ENCODE data around the gene RAD51B. TPM values are rescaled to one million over a fixed set of nuclear protein-coding genes. Genes with fewer than 3 reads are reported as not detected.

Gene RAD51B
- total and polyA plus RNA-seq, 2 of the 13 experiments (the other 11 are each of a cell fraction or from before 2014, with no cell fraction given), result 7.0 to 9.5 TPM

DNA sequence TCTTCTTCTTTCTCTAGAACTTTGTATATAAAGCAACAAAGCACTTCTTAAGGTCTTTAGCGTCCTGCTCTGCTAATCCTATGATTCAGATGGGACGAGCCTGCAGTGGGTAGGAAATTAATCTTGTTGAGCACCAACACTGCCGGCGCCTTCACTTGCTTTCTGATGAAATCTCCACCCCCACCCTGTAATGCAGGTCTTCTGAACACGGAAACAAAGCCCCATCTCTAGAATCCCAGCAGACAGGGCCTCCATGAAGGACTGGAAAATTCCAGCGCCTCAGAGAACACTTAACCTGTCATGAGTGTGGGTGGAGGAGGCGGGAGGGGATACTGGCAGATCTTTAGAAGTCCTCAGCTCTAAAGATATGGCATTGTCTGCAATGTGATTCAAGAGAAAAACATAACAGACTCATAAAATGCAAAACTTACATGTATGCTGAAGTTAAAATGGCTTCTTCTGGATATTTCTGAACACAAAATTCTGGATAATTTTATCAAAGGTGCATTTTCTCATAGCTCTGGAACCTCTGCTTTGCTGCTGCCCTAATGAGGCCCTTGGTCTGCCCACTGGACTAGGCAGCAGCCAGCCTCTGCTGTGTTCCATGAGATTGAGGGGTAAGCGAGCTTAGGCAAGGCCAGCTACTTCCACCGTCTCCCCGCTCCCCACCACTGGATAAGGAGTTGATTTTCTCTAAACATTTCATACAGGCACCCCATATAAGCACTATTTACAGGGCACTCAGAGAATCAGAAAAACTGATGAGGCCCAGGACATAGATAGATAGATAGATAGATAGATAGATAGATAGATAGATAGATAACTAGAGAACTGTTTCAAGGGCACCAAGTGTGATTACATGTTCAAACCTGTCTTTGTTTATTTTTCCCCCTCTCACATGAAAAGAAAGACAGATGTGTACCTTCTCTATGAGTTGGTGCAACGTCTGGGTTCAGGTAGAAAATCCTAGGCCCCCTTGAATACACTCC lies 930.2 kb downstream of the RAD51B start (continued):
- TF ChIP-seq ZNF232 (CRISPR knock-in tag; IDR thresholded peaks at IDR 0.05; ENCODE audit: borderline replicate concordance) (no peak), RBAK (CRISPR knock-in tag; IDR thresholded peaks at IDR 0.05) (no peak)
- TF ChIP-seq, protein P1, sequence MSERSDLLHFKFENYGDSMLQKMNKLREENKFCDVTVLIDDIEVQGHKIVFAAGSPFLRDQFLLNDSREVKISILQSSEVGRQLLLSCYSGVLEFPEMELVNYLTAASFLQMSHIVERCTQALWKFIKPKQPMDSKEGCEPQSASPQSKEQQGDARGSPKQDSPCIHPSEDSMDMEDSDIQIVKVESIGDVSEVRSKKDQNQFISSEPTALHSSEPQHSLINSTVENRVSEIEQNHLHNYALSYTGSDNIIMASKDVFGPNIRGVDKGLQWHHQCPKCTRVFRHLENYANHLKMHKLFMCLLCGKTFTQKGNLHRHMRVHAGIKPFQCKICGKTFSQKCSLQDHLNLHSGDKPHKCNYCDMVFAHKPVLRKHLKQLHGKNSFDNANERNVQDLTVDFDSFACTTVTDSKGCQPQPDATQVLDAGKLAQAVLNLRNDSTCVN (CRISPR knock-in tag; IDR thresholded peaks at IDR 0.05; ENCODE audit: borderline replicate concordance), result no peak
- TF ChIP-seq, protein P2, sequence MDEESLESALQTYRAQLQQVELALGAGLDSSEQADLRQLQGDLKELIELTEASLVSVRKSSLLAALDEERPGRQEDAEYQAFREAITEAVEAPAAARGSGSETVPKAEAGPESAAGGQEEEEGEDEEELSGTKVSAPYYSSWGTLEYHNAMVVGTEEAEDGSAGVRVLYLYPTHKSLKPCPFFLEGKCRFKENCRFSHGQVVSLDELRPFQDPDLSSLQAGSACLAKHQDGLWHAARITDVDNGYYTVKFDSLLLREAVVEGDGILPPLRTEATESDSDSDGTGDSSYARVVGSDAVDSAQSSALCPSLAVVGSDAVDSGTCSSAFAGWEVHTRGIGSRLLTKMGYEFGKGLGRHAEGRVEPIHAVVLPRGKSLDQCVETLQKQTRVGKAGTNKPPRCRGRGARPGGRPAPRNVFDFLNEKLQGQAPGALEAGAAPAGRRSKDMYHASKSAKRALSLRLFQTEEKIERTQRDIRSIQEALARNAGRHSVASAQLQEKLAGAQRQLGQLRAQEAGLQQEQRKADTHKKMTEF (CRISPR knock-in tag; IDR thresholded peaks at IDR 0.05), result no peak

DNA sequence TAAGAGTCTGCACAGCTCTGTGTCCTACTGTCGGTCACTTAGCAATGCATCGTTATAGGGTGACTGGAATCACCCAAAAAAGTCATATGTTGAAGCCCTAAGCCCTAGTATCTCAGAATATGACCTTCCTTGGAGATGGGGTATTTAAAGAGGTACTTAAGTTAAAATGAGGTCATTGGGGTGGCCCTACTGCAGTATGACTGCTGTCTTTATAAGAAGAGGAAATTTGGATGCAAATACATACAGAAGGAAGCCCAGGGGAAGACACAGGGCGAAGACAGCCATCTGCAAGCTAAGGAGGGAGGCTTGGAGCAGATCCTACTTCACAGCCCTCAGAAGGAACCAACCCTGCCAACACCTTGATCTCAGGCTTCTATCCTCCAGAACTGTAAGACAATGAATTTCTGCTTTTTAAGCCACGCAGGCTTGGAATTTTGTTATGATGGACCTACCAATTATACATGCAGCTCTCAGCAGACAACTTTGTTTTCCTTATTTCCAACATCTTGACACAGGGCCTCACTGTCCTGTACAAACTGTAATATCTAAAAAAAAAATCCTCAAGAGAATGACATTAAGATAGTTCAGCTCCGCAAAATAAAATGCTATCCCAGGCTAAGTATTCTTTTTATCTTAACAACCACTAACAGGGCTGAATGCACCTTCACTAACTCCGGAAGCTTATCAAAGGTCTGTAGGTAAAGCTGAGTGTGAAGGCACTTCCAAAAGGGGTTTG lies 932.9 kb downstream of the RAD51B start:
- CTCF ChIA-PET (ENCODE audit: low intra/inter-chr PET ratio, low total read pairs), result no interaction called here
- H4K20me1 ChIP-seq (ENCODE audit: insufficient read depth, low read length), result no peaks in the 10 kb centered on the region
- BruUV-seq (replicated peaks), result no TSS peak
- no peaks in the 10 kb centered on the region for H3K36me3 ChIP-seq (replicated peaks in 1 of 2; ENCODE audit: control insufficient read depth in 1 of 2, insufficient read depth in 2 of 2, low read length in 2 of 2)
- in situ Hi-C loops (cut with HindIII; ENCODE audit: extremely low pct_ligation_motif_present, low pct_unique_long_range_greater_than_20kb) (no loop called here), intact Hi-C loops (cut with micrococcal nuclease; ENCODE audit: unreplicated experiment) (no loop called here)
- no peak overlapping the region for H3K4me3 ChIP-seq (replicated peaks in 1 of 3; ENCODE audit: insufficient read depth in 1 of 3, low read depth in 2 of 3, low read length in 3 of 3)
- 96% methylated on average over 6 of the region's 6 CpGs for WGBS (ENCODE audit: low lambda C conversion rate)
- FAIRE-seq (no peak), DNase-seq (ENCODE audit: low spot score) (no peak), ATAC-seq (no peak)
- POLR2A ChIA-PET, result interaction anchor here (1.0 kb wide), 1 partner anchor 27 kb away, joined by 3 read pairs; no protein-coding TSS in a partner anchor
- H3K9me3 ChIP-seq (ENCODE audit: low read length), result no peaks in the 10 kb centered on the region
- no peak overlapping the region for H3K9ac ChIP-seq (ENCODE audit: insufficient read depth, low read depth, low read length)
- no peak overlapping the region for H2AFZ ChIP-seq (ENCODE audit: low read length)
- TF ChIP-seq, protein P3, sequence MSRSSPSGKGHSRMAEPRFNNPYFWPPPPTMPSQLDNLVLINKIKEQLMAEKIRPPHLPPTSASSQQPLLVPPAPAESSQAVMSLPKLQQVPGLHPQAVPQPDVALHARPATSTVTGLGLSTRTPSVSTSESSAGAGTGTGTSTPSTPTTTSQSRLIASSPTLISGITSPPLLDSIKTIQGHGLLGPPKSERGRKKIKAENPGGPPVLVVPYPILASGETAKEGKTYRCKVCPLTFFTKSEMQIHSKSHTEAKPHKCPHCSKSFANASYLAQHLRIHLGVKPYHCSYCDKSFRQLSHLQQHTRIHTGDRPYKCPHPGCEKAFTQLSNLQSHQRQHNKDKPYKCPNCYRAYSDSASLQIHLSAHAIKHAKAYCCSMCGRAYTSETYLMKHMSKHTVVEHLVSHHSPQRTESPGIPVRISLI (CRISPR knock-in tag; IDR thresholded peaks at IDR 0.05; ENCODE audit: borderline replicate concordance), result no peak
- TF ChIP-seq ZNF224 (CRISPR knock-in tag; IDR thresholded peaks at IDR 0.05), result no peak
- no peak for TF ChIP-seq ARNT2 (CRISPR knock-in tag; IDR thresholded peaks at IDR 0.05; ENCODE audit: low read depth)
- no peak for TF ChIP-seq ZNF841 (CRISPR knock-in tag; IDR thresholded peaks at IDR 0.05; ENCODE audit: borderline replicate concordance)
- no peak for TF ChIP-seq ZC3H4 (CRISPR knock-in tag; IDR thresholded peaks at IDR 0.05; ENCODE audit: borderline replicate concordance)
- TF ChIP-seq, protein P4, sequence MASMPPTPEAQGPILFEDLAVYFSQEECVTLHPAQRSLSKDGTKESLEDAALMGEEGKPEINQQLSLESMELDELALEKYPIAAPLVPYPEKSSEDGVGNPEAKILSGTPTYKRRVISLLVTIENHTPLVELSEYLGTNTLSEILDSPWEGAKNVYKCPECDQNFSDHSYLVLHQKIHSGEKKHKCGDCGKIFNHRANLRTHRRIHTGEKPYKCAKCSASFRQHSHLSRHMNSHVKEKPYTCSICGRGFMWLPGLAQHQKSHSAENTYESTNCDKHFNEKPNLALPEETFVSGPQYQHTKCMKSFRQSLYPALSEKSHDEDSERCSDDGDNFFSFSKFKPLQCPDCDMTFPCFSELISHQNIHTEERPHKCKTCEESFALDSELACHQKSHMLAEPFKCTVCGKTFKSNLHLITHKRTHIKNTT (CRISPR knock-in tag; IDR thresholded peaks at IDR 0.05), result no peak
- TF ChIP-seq AGO2 (optimal IDR thresholded peaks at IDR 0.05; ENCODE audit: low read depth, low read length), result no peak
- TF ChIP-seq SIN3A (IDR thresholded peaks at IDR 0.05; ENCODE audit: borderline replicate concordance, low read depth, low read length), result no peak
- TF ChIP-seq, protein P5, sequence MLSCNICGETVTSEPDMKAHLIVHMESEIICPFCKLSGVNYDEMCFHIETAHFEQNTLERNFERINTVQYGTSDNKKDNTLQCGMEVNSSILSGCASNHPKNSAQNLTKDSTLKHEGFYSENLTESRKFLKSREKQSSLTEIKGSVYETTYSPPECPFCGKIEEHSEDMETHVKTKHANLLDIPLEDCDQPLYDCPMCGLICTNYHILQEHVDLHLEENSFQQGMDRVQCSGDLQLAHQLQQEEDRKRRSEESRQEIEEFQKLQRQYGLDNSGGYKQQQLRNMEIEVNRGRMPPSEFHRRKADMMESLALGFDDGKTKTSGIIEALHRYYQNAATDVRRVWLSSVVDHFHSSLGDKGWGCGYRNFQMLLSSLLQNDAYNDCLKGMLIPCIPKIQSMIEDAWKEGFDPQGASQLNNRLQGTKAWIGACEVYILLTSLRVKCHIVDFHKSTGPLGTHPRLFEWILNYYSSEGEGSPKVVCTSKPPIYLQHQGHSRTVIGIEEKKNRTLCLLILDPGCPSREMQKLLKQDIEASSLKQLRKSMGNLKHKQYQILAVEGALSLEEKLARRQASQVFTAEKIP (CRISPR knock-in tag; IDR thresholded peaks at IDR 0.05; ENCODE audit: borderline replicate concordance), result no peak
- H3K4me1 ChIP-seq (ENCODE audit: insufficient read depth, low read length), result peaks cover 91% of the 10 kb centered on the region
- H3K79me2 ChIP-seq (ENCODE audit: insufficient read depth, low read length), result no peaks in the 10 kb centered on the region
- H3K27ac ChIP-seq (ENCODE audit: extremely low read length, insufficient read depth, low read length), result no peak overlapping the region
- H3K27me3 ChIP-seq (ENCODE audit: control insufficient read depth in 1 of 2, insufficient read depth in 2 of 2, low read length in 2 of 2), result no peaks in the 10 kb centered on the region
- no peak overlapping the region for H3K4me2 ChIP-seq (ENCODE audit: low read depth, low read length)

Data from HepG2 (cell line).